ENCODE results near the gene TMEM87A. TPM values are rescaled to one million over a fixed set of nuclear protein-coding genes. Genes with fewer than 3 reads are reported as not detected.
"Not testable (repeated sequence)": the region's sequence is repeated elsewhere in the genome, so short reads cannot be mapped to it uniquely, and the experiment has no call there.

TMEM87A gene
- total RNA-seq, result 39.0 and 54.2 TPM in 2 replicates

GRCh38 chr15:42272939-42273899, at the start of gene TMEM87A, which contains the start of gene GANC:
TSS of gene TMEM87A (minus strand) at chr15:42273433. CDS start at chr15:42273398, 35 bp downstream.
TSS of gene GANC (plus strand) at chr15:42273201. CDS start at chr15:42274482, 1,281 bp downstream.
- DNase-seq (ENCODE audit: low read depth in 2 of 2), result peak; percentile 99

- no peak for DNase-seq (ENCODE audit: low read depth in 2 of 2)
Measured at GRCh38 chr15:42319206-42319605, 46.0 kb upstream of the TMEM87A start.

GRCh38 chr15:42316282-42316805, 43.1 kb upstream of the TMEM87A start:
- DNase-seq (ENCODE audit: low read depth in 2 of 2), result not testable (repeated sequence)

GRCh38 chr15:42315521-42315920, 42.3 kb upstream of the TMEM87A start:
- DNase-seq (ENCODE audit: low read depth in 2 of 2), result no peak

- no peak for DNase-seq (ENCODE audit: low read depth in 2 of 2)
Measured at GRCh38 chr15:42314818-42315217, 41.6 kb upstream of the TMEM87A start.

GRCh38 chr15:42313463-42313862, 40.2 kb upstream of the TMEM87A start:
- no peak for DNase-seq (ENCODE audit: low read depth in 2 of 2)

GRCh38 chr15:42306681-42307080, 33.4 kb upstream of the TMEM87A start:
- DNase-seq (ENCODE audit: low read depth in 2 of 2), result no peak

GRCh38 chr15:42301004-42301403, 27.8 kb upstream of the TMEM87A start:
- not testable (repeated sequence) for DNase-seq (ENCODE audit: low read depth in 2 of 2)

GRCh38 chr15:42289166-42289565, 15.9 kb upstream of the TMEM87A start:
- DNase-seq (ENCODE audit: low read depth in 2 of 2), result peak; percentile 14 to 15

- DNase-seq (ENCODE audit: low read depth in 2 of 2), result no peak
Measured at GRCh38 chr15:42287931-42288330, 14.7 kb upstream of the TMEM87A start.

- no peak for DNase-seq (ENCODE audit: low read depth in 2 of 2)
Measured at GRCh38 chr15:42286445-42287029, 13.3 kb upstream of the TMEM87A start.

GRCh38 chr15:42285034-42285433, 11.8 kb upstream of the TMEM87A start:
- DNase-seq (ENCODE audit: low read depth in 2 of 2), result no peak

GRCh38 chr15:42284551-42284950, 11.3 kb upstream of the TMEM87A start:
- no peak for DNase-seq (ENCODE audit: low read depth in 2 of 2)

GRCh38 chr15:42283671-42284070, 10.4 kb upstream of the TMEM87A start:
- DNase-seq (ENCODE audit: low read depth in 2 of 2), result no peak

GRCh38 chr15:42282926-42283325, 9.7 kb upstream of the TMEM87A start:
- no peak for DNase-seq (ENCODE audit: low read depth in 2 of 2)

- no peak for DNase-seq (ENCODE audit: low read depth in 2 of 2)
Measured at GRCh38 chr15:42282344-42282743, 9.1 kb upstream of the TMEM87A start.

GRCh38 chr15:42279234-42279723, 6.0 kb upstream of the TMEM87A start:
- peak in 1 of 2 donors; percentile 51 for DNase-seq (ENCODE audit: low read depth in 2 of 2)

- DNase-seq (ENCODE audit: low read depth in 2 of 2), result no peak
Measured at GRCh38 chr15:42276762-42277161, 3.5 kb upstream of the TMEM87A start.

- no peak for DNase-seq (ENCODE audit: low read depth in 2 of 2)
Measured at GRCh38 chr15:42275780-42276391, 2.7 kb upstream of the TMEM87A start.

GRCh38 chr15:42274702-42274989, 1.4 kb upstream of the TMEM87A start:
- no peak for DNase-seq (ENCODE audit: low read depth in 2 of 2)

- peak; percentile 69 for DNase-seq (ENCODE audit: low read depth in 2 of 2)
Measured at GRCh38 chr15:42273900-42274701, 868 bp upstream of the TMEM87A start.
